HG03432 (cell line): ENCODE data around the gene BLM.
"Not testable (repeated sequence)": the region's sequence is repeated elsewhere in the genome, so short reads cannot be mapped to it uniquely, and the experiment has no call there.

Source experiments
- ATAC-seq: cut with Tn5 transposase; IDR thresholded peaks from one replicate; pipeline ENCODE4 v1.9.1; 2021; ENCODE audit warnings: mild to moderate bottlenecking, moderate library complexity; ENCODE audit not compliant: unreplicated experiment

The BLM gene

GRCh38 chr15:90716976-90717821 is at the start of gene BLM:
BLM (plus strand) TSS chr15:90717346; CDS start chr15:90747393, 30,047 bp downstream.
- peak; percentile 98 for ATAC-seq

GRCh38 chr15:90667755-90668345 is 49.3 kb upstream of the BLM start:
- ATAC-seq, result not testable (repeated sequence)

GRCh38 chr15:90670631-90671030 is 46.5 kb upstream of the BLM start:
- not testable (repeated sequence) for ATAC-seq

GRCh38 chr15:90671216-90671615 is 45.9 kb upstream of the BLM start:
- no peak for ATAC-seq

- not testable (repeated sequence) for ATAC-seq
These were observed 43.8 kb upstream of the BLM start for GRCh38 chr15:90673357-90673756.

GRCh38 chr15:90674476-90674875 is 42.7 kb upstream of the BLM start:
- no peak for ATAC-seq

- ATAC-seq, result no peak
These were observed 41.7 kb upstream of the BLM start for GRCh38 chr15:90675464-90675863.

GRCh38 chr15:90677807-90678790 is 39.0 kb upstream of the BLM start:
- ATAC-seq, result no peak

GRCh38 chr15:90679959-90680358 is 37.2 kb upstream of the BLM start:
- ATAC-seq, result no peak

GRCh38 chr15:90680371-90680935 is 36.7 kb upstream of the BLM start:
- no peak for ATAC-seq

GRCh38 chr15:90681056-90681455 is 36.1 kb upstream of the BLM start:
- ATAC-seq, result no peak

GRCh38 chr15:90681480-90681879 is 35.7 kb upstream of the BLM start:
- no peak for ATAC-seq

- no peak for ATAC-seq
These were observed 33.8 kb upstream of the BLM start for GRCh38 chr15:90683371-90683770.

GRCh38 chr15:90683876-90684275 is 33.3 kb upstream of the BLM start:
- ATAC-seq, result no peak

GRCh38 chr15:90684281-90684680 is 32.9 kb upstream of the BLM start:
- ATAC-seq, result no peak

- ATAC-seq, result peak; percentile 29
These were observed 31.3 kb upstream of the BLM start for GRCh38 chr15:90685591-90686434.

- peak; percentile 87 for ATAC-seq
These were observed 30.5 kb upstream of the BLM start for GRCh38 chr15:90686435-90687218.

- not testable (repeated sequence) for ATAC-seq
These were observed 27.7 kb upstream of the BLM start for GRCh38 chr15:90689326-90689961.

GRCh38 chr15:90690585-90690984 is 26.6 kb upstream of the BLM start:
- no peak for ATAC-seq
